Fibroblast of skin of left quadriceps (primary cell): Measurements from ENCODE around the gene PARK7.

Source experiments
- DNase-seq, 2 experiments: peaks; one replicate each; pipeline ENCODE4 v3.0.0-alpha.2; 2013; ENCODE audit warnings: low read depth in 2 of 2

PARK7 gene

DNA sequence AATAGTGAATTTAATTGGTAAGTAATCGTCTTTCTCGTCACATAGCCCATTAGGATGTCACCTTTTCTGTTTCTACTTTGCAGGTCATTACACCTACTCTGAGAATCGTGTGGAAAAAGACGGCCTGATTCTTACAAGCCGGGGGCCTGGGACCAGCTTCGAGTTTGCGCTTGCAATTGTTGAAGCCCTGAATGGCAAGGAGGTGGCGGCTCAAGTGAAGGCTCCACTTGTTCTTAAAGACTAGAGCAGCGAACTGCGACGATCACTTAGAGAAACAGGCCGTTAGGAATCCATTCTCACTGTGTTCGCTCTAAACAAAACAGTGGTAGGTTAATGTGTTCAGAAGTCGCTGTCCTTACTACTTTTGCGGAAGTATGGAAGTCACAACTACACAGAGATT lies 23.3 kb downstream of the PARK7 start:
- no peak for DNase-seq

DNA sequence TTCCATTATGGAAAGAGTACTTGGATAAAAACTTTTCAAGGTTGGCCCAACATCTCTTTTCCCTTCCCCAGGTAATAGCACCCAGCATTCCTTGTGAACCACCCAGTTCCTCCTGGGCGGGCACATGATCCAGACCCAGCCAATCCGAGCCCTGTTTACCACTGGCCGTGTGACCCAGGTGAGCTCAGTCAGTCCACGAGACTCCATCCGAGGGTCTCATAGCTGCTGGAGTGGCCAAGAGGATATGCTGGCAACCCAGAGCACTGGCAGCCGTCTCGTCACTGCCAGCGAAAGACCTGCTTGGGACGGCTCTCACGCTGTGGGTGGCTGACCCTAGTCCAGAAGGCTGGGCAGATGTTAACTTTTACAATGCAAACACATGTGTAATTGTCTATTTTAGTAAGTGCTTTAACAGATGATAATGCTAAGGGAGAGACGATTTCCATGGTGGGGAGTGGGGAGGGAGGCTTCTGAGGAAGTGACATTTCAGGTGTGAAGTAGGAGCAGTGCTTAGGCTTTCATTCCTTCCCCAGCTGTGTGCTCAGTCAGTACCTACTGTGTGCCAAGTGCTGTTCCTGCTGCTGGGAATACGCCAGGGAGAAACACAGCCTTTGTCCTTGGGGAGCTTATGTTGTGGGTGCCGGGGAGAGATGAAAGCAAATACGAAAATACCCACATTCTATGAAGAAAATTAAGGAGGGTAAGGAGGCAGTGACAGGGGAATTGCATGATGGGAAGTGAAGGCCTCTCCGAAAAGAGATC lies 24.5 kb downstream of the PARK7 start:
- DNase-seq, result no peak

DNA sequence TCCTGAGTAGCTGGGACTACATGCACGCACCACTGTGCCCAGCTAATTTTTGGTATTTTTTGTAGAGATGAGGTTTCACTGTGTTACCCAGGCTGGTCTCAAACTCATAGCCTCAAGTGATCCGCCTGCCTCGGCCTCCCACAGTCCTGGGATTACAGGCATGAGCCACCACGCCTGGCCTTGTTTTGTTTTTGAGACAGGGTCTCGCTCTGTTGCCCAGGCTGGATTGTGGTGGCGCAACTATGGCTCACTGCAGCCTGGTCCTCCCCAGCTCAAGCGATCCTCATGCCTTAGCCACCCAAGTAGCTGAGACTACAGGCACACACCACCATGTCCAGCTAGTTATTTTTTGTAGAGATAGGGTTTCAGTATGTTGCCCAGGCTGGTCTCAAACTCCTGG lies 26.0 kb downstream of the PARK7 start:
- DNase-seq, result no peak

DNA sequence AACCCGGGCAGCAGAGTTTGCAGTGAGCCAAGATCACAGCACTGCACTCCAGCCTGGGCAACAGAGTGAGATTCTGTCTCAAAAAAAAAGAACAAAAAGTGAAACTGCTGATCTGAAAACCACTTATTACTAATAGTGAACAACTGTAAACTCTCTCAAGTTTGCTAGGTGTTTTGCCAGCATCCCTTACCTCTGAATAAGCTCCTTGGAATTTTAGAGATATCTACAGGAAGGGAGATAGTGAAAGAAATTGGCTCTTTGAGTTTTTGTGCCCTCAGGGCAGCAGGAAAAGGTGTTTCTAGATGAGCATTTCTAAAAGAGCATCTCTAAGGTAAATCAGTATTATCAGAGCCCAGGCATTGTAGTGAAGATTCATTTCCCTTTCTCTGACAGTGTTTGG lies 27.1 kb downstream of the PARK7 start:
- DNase-seq, result no peak

DNA sequence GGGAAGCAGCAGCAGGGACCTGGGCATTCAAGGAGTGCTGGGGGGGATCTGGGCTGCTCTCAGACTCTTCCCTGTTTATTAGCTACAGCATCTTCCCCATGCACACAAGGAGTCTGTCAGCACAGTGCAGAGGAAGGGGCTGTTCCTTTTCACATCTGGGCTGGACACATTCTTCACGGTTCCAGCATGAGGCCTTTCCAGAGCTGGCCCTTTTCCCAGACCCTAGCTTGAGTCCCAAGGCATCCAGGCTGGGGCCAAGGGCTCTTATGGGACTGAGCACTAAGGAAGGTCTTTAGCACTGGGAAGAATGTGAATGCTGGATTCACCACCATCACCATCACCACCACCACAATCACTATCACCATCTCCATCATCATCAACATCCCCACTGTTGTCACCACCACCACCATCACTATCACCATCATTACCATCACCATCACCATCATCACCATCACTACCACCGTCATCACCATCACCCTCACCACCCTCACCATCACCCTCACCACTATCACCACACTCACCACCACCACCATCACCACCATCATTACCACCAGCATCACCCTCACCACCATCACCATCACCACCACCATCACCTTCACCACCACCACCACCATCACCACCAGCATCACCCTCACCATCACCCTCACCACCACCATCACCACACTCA lies 28.4 kb downstream of the PARK7 start:
- no peak for DNase-seq

DNA sequence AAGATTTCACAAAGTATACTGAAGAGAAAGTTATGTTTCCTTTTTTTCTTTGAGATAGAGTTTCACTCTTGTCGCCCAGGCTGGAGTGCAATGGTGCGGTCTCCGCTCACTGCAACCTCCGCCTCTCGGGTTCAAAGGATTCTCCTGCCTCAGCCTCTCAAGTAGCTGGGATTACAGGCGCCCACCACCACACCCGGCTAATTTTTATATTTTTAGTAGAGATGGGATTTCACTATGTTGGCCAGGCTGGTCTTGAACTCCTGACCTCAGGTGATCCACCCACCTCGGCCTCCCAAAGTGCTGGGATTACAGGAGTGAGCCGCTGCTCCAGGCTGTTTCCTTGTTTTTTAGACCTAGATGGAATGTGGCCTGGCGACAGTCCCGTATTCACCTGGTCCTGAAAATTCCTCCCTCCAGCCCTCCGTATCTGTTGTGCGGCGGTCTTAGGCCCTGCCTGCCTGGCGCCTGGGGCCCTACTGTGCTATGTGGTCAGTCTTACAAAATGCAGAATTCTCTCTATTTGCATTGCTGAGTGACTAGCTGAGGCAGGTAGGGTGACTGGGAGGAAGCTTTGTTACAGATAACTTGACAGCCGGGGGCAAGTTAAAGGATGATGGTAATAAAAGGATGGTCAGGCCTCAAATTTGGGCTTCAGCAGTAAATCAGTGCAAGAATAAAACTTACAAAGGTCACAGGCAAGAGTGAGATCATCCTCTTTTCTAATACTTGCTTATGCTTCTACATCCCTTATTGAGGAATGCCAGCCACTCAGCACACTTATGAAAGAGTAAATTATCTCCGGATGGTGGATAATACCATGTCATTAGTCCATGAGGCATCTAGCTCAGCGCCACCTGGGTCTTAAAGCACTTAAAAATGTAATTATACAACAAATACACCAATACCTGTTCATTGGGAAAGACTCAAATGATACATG lies 30.3 kb downstream of the PARK7 start:
- DNase-seq, result no peak

DNA sequence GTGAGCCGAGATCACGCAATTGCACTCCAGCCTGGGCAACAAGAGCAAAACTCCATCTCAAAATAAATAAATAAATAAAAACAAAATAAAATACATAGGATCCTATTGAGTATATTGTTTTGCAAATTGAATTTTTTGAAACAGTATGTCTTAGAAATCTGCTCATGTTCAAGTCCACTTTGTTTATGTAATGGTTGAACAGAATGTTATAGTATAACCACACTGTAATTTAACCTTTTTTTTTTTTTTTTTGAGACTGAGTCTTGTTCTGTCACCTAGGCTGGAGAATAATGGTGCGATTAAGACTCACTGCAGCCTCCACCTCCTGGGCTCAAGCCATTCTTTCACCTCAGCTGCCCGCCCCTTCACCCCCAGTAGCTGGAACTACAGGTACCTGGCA lies 31.4 kb downstream of the PARK7 start:
- DNase-seq, result no peak

DNA sequence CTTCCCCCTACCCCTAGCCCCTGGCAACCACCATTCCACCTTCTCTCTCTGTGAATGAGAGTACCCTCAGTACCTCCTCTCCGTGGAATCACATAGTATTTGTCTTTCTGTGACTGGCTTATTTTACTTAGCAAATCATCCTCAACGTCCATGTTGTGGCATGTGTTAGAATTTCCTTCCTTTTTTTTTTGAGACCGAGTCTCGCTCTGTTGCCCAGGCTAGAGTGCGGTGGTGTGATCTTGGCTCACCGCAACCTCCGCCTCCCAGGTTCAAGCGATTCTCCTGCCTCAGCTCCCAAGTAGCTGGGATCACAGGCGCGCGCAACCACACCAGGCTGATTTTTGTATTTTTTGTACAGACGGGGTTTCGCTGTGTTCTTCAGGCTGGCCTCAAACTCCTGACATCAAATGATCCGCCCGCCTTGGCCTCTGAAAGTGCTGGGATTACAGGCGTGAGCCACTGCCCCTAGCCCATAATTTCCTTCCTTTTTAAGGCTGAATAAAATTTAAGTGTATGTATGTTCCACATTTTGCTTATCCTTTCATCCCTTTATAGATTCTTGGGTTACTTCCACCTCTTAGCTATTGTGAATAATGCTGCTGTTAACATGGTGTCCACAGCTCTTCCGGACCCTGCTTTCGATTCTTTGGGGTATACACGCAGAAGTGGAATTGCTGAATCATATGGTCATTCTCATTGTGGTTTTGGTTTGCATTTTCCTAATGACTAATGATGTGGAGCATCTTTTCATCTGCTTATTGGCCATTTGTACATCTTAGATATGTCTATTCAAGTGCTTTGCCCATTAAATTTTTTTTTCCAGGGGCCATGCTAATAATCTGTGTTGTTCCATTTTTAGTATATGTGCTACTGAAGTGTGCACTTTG lies 32.3 kb downstream of the PARK7 start:
- DNase-seq, result peak; percentile 66 to 72

DNA sequence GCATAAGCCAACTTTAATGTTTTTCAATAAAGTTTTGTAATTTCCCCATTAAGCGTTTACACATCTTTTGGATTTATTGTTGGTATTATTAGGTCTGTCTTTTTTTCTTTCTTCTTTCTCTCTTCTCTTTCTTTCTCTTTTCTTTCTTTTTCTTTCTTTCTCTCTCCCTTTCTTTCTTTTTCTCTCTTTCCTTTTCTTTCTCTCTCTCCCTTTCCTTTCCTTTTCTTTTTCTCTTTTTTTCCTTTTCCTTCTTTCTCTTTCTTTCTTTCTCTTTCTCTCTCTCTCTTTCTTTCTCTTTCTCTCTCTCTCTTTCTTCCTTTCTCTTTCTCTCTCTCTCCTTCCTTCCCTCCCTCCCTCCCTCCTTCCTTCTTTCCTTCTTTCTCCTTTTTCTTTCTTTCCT lies 33.3 kb downstream of the PARK7 start:
- no peak for DNase-seq

DNA sequence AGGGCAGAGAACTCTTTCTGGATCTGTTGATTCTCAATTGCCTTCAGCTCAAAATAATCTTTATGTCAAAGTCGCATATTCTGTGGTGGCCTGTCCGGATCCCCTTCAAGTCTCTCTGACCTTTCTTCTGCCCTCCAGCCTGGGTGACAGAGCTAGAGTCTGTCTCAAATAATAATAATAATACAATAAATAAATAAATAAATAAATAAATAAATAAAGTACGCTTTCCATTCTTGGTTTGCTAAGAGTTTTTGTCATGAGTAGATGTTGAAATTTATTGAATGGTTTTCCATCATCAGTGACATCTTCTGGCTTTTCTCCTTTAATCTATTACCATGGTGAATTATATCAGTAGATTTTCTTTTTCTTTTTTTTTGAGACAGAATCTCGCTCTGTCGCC lies 33.9 kb downstream of the PARK7 start:
- no peak for DNase-seq

DNA sequence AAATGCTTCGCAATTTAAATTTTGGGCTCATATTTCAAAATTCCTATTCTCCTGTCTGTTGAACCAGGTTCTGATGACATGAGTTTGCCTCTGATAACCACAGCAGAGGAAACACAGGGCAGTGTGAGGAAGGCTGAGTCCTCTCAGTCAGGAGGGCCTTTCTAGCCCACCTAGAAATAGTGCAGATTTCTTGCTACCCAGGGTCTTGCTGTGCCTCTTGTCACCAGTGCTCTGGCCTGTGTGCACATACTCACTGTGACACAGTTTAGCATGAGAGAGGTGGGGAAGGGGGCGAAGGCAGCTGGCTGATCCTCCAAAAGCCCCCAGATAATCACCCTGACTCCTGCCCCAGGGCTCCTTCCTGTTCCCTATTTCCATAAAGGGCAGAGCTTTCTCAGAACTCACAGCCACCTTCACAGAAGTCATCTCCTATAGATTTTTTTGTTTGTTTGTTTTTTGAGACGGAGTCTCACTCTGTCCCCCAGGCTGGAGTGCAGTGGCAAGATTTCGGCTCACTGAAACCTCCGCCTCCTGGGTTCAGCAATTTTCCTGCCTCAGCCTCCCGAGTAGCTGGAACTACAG lies 40.9 kb downstream of the PARK7 start:
- DNase-seq, result no peak

DNA sequence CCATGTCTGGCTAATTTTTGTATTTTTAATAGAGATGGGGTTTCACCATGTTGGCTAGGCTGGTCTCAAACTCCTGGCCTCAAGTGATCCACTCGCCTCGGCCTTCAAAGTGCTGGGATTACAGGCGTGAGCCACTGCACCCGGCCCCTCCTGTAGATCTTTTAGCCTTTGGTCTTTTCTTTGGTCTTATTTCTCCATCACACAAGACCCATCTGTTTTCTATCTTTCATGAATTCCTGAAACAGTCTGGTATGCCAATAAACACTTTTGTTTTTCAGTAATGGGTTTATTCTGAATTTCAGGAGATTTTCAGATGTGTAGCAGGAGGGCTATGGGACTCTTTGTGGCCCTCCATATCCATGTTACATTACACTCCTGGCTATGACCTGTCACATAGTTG lies 41.4 kb downstream of the PARK7 start:
- no peak for DNase-seq

DNA sequence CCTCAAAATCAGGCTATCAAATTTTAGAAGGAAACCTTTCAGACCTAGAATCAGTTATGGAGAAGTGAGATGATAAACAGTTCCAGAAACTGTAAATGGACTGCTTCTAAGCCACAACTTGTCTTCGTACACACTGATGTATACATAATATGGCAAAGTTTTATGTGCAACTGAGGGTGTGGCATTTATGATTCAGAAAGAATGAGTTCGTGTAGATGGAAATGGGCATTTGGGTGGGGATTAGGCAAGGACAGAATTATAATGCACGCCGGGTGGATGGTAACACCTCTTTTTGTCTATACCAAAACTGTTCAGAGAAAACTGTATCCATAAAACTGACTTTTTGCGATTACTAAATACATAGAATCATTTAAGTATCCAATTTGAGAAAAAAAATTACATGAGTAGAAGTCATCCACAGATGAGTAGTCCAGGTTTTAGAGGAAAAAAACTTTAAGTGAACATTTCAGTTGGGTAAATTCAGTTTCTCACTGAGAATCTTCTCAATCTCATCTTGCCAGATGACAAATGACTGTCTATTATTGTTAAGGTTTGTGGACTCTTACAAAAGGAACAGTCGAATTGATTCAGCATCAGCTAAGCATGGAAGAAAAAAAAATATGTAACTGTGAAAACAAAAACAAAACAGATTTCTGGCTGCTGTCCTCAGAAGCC lies 42.1 kb downstream of the PARK7 start:
- DNase-seq, result no peak

DNA sequence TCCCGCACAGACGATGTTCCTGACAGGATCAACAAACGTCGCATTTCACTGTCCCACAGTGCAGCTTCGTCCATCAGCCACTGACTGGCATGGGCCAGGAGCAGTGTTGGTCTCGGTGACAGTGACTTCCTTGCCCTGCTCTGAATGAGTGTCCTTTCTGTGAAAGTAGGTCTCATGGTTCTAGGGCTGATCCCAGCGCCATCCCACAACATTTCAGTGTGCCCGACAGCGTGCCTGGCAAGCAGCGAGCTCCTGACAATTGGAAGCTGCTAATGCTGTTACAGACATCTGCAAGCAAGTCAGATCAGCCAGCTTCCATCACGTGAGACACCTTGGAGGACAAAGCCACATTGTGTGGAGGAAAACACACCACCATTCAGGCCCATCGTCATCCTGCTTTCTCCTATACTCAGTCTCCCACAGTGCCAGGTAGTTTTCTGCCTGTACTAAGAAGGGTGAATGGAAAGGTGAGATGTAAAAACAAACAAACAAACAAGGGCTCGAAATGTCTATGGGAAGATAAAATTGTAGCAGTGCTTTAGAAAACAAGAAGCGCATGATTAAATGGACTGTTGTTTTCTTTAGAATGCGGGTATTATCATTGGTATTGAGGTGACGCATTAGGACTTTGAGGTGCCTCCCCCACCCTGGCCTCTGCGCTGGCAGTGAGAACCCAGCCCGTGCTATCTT lies 42.7 kb downstream of the PARK7 start:
- DNase-seq, result no peak

DNA sequence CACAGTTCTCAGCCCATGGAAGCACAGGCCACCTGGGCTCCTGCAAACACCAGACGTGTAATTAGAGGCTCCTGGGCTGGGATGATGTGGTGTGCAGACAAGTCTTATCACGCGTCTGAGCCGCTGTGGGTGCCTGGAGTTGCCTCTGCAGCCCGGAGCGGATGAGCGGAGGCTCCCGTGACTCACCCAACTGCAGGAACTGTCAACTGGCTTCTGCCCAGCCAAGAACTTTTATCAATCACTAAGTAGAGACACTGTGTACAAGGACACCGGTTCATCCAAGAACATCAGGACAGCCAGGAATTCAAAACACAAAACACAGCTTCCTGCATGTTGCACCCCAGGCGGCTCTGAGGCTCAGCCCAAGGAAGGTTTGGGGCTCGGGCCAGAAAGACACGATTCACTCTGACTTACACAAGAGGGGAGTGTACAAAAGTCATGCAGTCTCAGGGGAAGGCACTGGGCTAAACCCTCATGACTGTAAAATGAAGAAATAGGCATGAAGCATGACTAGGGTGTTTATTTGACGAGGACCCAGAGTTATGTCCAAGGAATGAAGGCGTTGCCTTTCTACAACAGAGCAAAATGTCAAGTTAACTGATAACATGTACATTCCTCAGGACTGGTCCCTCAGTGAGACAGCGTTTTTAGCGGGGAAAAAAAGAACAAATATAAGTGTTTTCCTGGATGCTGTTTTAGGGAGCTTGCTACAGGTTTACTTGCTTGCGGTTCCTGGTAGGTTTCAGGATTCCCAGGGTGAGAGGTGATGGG lies 43.5 kb downstream of the PARK7 start:
- peak; percentile 83 to 85 for DNase-seq

DNA sequence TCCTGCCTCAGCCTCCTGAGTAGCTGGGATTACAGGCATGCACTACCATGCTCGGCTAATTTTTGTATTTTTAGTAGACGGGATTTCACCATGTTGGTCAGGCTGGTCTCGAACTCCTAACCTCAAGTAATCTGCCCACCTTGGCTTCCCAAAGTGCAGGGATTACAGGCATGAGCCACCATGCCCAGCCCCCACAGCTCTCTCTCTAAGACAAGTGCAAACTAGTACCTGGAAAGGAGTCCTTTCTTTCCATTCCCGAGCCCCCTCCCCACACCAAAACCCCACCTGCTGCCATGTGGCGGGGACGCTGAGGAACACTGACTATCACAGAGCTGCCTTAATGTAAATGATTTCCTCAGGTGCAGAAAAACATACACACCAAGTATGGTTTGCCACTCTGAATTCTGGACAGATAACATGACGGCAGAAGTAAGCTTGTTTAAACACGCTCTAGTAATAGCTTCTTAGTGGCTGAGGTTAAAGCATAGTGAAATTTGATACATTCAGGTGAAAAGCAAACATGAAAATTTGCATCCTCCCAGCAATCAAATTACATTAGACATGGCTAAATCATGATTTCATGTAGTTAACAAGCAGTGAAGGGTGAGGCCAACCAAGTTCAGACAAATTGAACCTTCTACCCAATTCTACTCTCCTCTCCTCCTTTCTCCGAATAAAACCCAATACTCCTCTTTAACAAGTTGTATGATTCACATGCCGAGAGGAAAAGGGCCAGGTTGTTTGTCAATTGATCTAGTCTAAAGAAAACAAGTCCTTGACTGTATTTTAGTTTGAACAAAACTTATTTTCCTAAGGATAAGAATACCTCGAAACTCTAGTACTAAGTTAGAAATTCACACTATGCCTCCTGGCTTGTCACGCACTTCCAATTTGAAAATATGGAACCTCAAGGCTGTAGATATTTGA lies 44.8 kb downstream of the PARK7 start:
- DNase-seq, result no peak

DNA sequence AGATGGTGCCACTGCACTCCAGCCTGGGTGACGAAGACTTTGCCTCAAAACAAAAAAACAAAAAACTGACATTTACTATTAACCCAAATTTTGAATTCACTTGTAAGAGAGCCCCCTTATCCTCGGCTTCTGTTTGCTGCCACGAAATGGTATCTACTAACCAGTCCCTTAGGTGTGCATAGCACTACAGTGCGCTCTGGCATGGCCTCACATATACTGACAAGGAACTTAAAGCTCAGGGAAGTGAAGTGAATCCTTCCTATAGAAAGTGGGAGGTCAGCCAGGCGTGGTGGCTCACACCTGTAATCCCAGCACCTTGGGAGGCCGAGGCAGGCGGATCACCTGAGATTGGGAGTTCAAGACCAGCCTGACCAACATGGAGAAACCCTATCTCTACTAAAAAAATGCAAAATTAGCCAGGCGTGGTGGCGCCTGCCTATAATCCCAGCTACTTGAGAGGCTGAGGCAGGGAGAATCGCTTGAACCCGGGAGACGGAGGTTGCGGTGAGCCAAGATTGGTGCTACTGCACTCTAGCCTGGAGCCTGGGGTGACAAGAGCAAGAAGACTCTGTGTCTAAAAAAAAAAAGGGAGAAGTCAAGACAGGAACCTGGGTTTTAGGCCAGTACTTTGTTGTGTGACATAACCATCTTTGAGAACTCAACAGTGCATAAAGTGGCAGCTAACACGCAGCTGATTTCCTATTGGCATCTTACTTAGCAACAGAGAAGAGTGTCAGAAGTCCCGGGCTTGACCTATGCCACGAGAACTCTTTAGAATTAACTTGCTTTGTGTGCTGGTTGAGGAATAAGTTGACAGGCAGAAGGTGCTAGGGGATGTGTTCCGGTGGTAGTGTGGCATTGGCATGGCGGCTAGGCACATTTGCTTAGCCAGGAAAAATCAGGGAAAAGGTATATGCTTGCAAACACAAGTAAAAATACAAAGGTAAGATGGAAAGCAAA lies 47.8 kb downstream of the PARK7 start:
- DNase-seq, result no peak
